HL-60 (cell line): ENCODE measurements around the gene CARS2.

ENCODE experiments used
- DNase-seq, 2 experiments: peaks; one replicate each; pipeline ENCODE4 v3.0.0-alpha.2; 2010 to 2020; ENCODE audit warnings: low read depth in 1 of 2, low spot score in 1 of 2
- H3K27ac ChIP-seq: fragments of 250-450 bp; sonication (Bioruptor Pico); replicated peaks from 2 replicates; pipeline ENCODE4 v1.5.1; 2020; ENCODE audit warnings: mild to moderate bottlenecking, moderate library complexity
- H3K27me3 ChIP-seq: fragments of 250-450 bp; sonication (Bioruptor Pico); 2 replicates; pipeline ENCODE4 v1.5.1; 2021; ENCODE audit warnings: mild to moderate bottlenecking, moderate library complexity; ENCODE audit not compliant: insufficient read depth, poor library complexity, severe bottlenecking
- H3K4me3 ChIP-seq: replicated peaks from 2 replicates; pipeline ENCODE4 v1.5.1; 2011; ENCODE audit warnings: mild to moderate bottlenecking, control low read depth, low read length; ENCODE audit not compliant: insufficient read depth
- GABPA ChIP-seq: IDR thresholded peaks from 2 replicates; pipeline ENCODE4 v1.6.1; 2012; ENCODE audit warnings: low read depth
- POLR2AphosphoS5 ChIP-seq: IDR thresholded peaks from 2 replicates; pipeline ENCODE4 v1.6.1; 2012; ENCODE audit warnings: low read depth
- SPI1 ChIP-seq: IDR thresholded peaks from 2 replicates; pipeline ENCODE4 v1.6.1; 2012; ENCODE audit warnings: low read depth, mild to moderate bottlenecking, borderline replicate concordance
- TF ChIP-seq, protein P1 (sequence below): IDR thresholded peaks from one replicate; pipeline ENCODE4 v1.5.1; 2011; ENCODE audit warnings: low read length, control low read depth, inconsistent platforms; ENCODE audit not compliant: insufficient read depth
- TF ChIP-seq, protein P2 (sequence below): IDR thresholded peaks from 2 replicates; pipeline ENCODE4 v1.6.1; 2012; ENCODE audit warnings: low read depth; ENCODE audit not compliant: insufficient replicate concordance

The CARS2 gene

GRCh38 chr13:110666255-110666533 lies 39.7 kb downstream of the CARS2 start:
- Histone ChIP-seq H3K4me3 (peak overlapping the region; percentile 10; the same call in 1 of the 2 replicates), H3K27me3 (no peaks in the 10 kb centered on the region), H3K27ac (peak overlapping the region; percentile 72)
- DNase-seq, result no peak
- TF ChIP-seq, protein P1, sequence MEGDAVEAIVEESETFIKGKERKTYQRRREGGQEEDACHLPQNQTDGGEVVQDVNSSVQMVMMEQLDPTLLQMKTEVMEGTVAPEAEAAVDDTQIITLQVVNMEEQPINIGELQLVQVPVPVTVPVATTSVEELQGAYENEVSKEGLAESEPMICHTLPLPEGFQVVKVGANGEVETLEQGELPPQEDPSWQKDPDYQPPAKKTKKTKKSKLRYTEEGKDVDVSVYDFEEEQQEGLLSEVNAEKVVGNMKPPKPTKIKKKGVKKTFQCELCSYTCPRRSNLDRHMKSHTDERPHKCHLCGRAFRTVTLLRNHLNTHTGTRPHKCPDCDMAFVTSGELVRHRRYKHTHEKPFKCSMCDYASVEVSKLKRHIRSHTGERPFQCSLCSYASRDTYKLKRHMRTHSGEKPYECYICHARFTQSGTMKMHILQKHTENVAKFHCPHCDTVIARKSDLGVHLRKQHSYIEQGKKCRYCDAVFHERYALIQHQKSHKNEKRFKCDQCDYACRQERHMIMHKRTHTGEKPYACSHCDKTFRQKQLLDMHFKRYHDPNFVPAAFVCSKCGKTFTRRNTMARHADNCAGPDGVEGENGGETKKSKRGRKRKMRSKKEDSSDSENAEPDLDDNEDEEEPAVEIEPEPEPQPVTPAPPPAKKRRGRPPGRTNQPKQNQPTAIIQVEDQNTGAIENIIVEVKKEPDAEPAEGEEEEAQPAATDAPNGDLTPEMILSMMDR, result no peak
- TF ChIP-seq POLR2AphosphoS5 (no peak), SPI1 (no peak), GABPA (no peak)
- TF ChIP-seq, protein P2, sequence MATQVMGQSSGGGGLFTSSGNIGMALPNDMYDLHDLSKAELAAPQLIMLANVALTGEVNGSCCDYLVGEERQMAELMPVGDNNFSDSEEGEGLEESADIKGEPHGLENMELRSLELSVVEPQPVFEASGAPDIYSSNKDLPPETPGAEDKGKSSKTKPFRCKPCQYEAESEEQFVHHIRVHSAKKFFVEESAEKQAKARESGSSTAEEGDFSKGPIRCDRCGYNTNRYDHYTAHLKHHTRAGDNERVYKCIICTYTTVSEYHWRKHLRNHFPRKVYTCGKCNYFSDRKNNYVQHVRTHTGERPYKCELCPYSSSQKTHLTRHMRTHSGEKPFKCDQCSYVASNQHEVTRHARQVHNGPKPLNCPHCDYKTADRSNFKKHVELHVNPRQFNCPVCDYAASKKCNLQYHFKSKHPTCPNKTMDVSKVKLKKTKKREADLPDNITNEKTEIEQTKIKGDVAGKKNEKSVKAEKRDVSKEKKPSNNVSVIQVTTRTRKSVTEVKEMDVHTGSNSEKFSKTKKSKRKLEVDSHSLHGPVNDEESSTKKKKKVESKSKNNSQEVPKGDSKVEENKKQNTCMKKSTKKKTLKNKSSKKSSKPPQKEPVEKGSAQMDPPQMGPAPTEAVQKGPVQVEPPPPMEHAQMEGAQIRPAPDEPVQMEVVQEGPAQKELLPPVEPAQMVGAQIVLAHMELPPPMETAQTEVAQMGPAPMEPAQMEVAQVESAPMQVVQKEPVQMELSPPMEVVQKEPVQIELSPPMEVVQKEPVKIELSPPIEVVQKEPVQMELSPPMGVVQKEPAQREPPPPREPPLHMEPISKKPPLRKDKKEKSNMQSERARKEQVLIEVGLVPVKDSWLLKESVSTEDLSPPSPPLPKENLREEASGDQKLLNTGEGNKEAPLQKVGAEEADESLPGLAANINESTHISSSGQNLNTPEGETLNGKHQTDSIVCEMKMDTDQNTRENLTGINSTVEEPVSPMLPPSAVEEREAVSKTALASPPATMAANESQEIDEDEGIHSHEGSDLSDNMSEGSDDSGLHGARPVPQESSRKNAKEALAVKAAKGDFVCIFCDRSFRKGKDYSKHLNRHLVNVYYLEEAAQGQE, result no peak

GRCh38 chr13:110665491-110666254 lies 40.2 kb downstream of the CARS2 start:
- DNase-seq, result peak in 1 of 2 experiments; percentile 96
- H3K4me3 ChIP-seq, result peak overlapping the region; percentile 10; the same call in 1 of the 2 replicates

GRCh38 chr13:110664673-110665072 lies 41.2 kb downstream of the CARS2 start:
- TF ChIP-seq, protein P1, result no peak
- TF ChIP-seq POLR2AphosphoS5 (no peak), GABPA (no peak), SPI1 (no peak)
- TF ChIP-seq, protein P2, result no peak
- DNase-seq, result no peak
- no peak overlapping the region for H3K4me3 ChIP-seq
- no peak overlapping the region for H3K27ac ChIP-seq
- H3K27me3 ChIP-seq, result no peaks in the 10 kb centered on the region

More at GRCh38 chr13:110665491-110666254, 40.2 kb downstream of the CARS2 start:
- Histone ChIP-seq H3K27ac (peak overlapping the region; percentile 72), H3K27me3 (no peaks in the 10 kb centered on the region)
- TF ChIP-seq SPI1 (peak; percentile 97), POLR2AphosphoS5 (no peak)

DNA sequence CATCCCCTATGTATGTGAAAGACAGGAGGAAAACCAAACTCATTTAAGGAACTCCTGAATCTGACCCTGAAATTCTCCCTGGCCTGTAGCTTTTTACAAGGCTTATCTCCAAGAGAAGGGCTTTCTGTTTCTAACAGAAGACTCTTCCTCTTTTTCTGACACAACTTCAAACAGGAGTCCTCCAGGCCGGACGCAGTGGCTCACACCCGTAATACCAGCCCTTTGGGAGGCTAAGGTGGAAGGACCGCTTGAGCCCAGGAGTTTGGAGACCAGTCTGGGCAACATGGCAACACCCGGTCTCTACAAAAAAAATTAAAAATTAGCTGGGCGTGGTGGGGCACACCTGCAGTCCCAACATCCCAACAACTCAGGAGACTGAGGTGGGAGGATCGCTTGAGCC lies 41.9 kb downstream of the CARS2 start:
- no peak overlapping the region for H3K27ac ChIP-seq
- TF ChIP-seq GABPA, result no peak
- TF ChIP-seq POLR2AphosphoS5, result no peak
- TF ChIP-seq, protein P1, result no peak
- TF ChIP-seq, protein P2, result no peak
- TF ChIP-seq SPI1, result peak; percentile 79; the same call in 1 of the 2 replicates
- peak in 1 of 2 experiments; percentile 28 for DNase-seq
- H3K4me3 ChIP-seq, result no peak overlapping the region
- no peaks in the 10 kb centered on the region for H3K27me3 ChIP-seq
